ENCODE data around the gene RAET1L. TPM values are rescaled to one million over a fixed set of nuclear protein-coding genes. Genes with fewer than 3 reads are reported as not detected.

The RAET1L gene
- total RNA-seq, 1 experiment from 2014 or later: not detected

- CTCF ChIA-PET: no interaction called here
- BruUV-seq (replicated peaks): no TSS peak
- Histone ChIP-seq H3K36me3 (ENCODE audit: insufficient read depth, low read length, poor library complexity, severe bottlenecking) (no peaks in the 10 kb centered on the region), H3K4me1 (ENCODE audit: insufficient read depth, low read length, poor library complexity, severe bottlenecking) (peaks cover 8% of the 10 kb centered on the region), H3K27ac (ENCODE audit: low read depth, low read length, poor library complexity, severe bottlenecking) (no peak overlapping the region), H3K27me3 (replicated peaks; ENCODE audit: insufficient read depth, low read depth, low read length, poor library complexity) (peaks cover 19% of the 10 kb centered on the region), H3K4me3 (ENCODE audit: low read depth, low read length, poor library complexity, severe bottlenecking) (no peak overlapping the region), H3K9me3 (ENCODE audit: low read depth, low read length, poor library complexity, severe bottlenecking) (no peaks in the 10 kb centered on the region)
- intact Hi-C loops (cut with micrococcal nuclease; ENCODE audit: unreplicated experiment): no loop called here
- POLR2A ChIA-PET (ENCODE audit: low non-redundant PET): no interaction called here
- DNase-seq (ENCODE audit: low spot score): no peak
- TF ChIP-seq CTCF (conservative IDR thresholded peaks at IDR 0.05; ENCODE audit: low read depth, low read length): no peak
- no peak for TF ChIP-seq EZH2 (IDR thresholded peaks at IDR 0.05; ENCODE audit: borderline replicate concordance, low read depth, low read length, poor library complexity, severe bottlenecking)
These were observed 3.5 kb upstream of the RAET1L start for GRCh38 chr6:150028799-150029198.

- H3K27me3 ChIP-seq (replicated peaks; ENCODE audit: insufficient read depth, low read depth, low read length, poor library complexity): peaks cover 16% of the 10 kb centered on the region
- TF ChIP-seq CTCF (conservative IDR thresholded peaks at IDR 0.05; ENCODE audit: low read depth, low read length): no peak
- TF ChIP-seq EZH2 (IDR thresholded peaks at IDR 0.05; ENCODE audit: borderline replicate concordance, low read depth, low read length, poor library complexity, severe bottlenecking): no peak
- POLR2A ChIA-PET (ENCODE audit: low non-redundant PET): no interaction called here
- H3K27ac ChIP-seq (ENCODE audit: low read depth, low read length, poor library complexity, severe bottlenecking): no peak overlapping the region
- no peak overlapping the region for H3K4me3 ChIP-seq (ENCODE audit: low read depth, low read length, poor library complexity, severe bottlenecking)
- peaks cover 8% of the 10 kb centered on the region for H3K4me1 ChIP-seq (ENCODE audit: insufficient read depth, low read length, poor library complexity, severe bottlenecking)
- no peaks in the 10 kb centered on the region for H3K9me3 ChIP-seq (ENCODE audit: low read depth, low read length, poor library complexity, severe bottlenecking)
- CTCF ChIA-PET: no interaction called here
- BruUV-seq (replicated peaks): no TSS peak
- H3K36me3 ChIP-seq (ENCODE audit: insufficient read depth, low read length, poor library complexity, severe bottlenecking): no peaks in the 10 kb centered on the region
- DNase-seq (ENCODE audit: low spot score): no peak
- intact Hi-C loops (cut with micrococcal nuclease; ENCODE audit: unreplicated experiment): no loop called here
These were observed 2.7 kb upstream of the RAET1L start for GRCh38 chr6:150027806-150028565.

- peaks cover 16% of the 10 kb centered on the region for H3K27me3 ChIP-seq (replicated peaks; ENCODE audit: insufficient read depth, low read depth, low read length, poor library complexity)
- H3K4me1 ChIP-seq (ENCODE audit: insufficient read depth, low read length, poor library complexity, severe bottlenecking): peaks cover 8% of the 10 kb centered on the region
- POLR2A ChIA-PET (ENCODE audit: low non-redundant PET): no interaction called here
- H3K9me3 ChIP-seq (ENCODE audit: low read depth, low read length, poor library complexity, severe bottlenecking): no peaks in the 10 kb centered on the region
- H3K4me3 ChIP-seq (ENCODE audit: low read depth, low read length, poor library complexity, severe bottlenecking): no peak overlapping the region
- no peaks in the 10 kb centered on the region for H3K36me3 ChIP-seq (ENCODE audit: insufficient read depth, low read length, poor library complexity, severe bottlenecking)
- no peak for DNase-seq (ENCODE audit: low spot score)
- CTCF ChIA-PET: no interaction called here
- no peak for TF ChIP-seq EZH2 (IDR thresholded peaks at IDR 0.05; ENCODE audit: borderline replicate concordance, low read depth, low read length, poor library complexity, severe bottlenecking)
- TF ChIP-seq CTCF (conservative IDR thresholded peaks at IDR 0.05; ENCODE audit: low read depth, low read length): no peak
- H3K27ac ChIP-seq (ENCODE audit: low read depth, low read length, poor library complexity, severe bottlenecking): no peak overlapping the region
- intact Hi-C loops (cut with micrococcal nuclease; ENCODE audit: unreplicated experiment): no loop called here
- no TSS peak for BruUV-seq (replicated peaks)
These were observed 1.9 kb upstream of the RAET1L start for GRCh38 chr6:150026976-150027805.

All from A673 (cell line).